Mesenchymal stem cell (in vitro differentiated cells and primary cell): Measurements from ENCODE around the gene FBXO33.
"Not testable (repeated sequence)": the region's sequence is repeated elsewhere in the genome, so short reads cannot be mapped to it uniquely, and the experiment has no call there.

Source experiments
- DNase-seq: peaks from one replicate; pipeline ENCODE4 v3.0.0-alpha.2; 2013
- H2AFZ ChIP-seq: one replicate; pipeline ENCODE4 v1.6.1; 2013; ENCODE audit warnings: low read depth, mild to moderate bottlenecking, control low read depth, inconsistent platforms, low read length, moderate library complexity
- H2AK5ac ChIP-seq: 2 replicates; pipeline ENCODE4 v1.6.1; 2013; ENCODE audit warnings: low read length, moderate library complexity, mild to moderate bottlenecking, inconsistent platforms; ENCODE audit not compliant: severe bottlenecking
- H2BK120ac ChIP-seq: one replicate; pipeline ENCODE4 v1.6.1; 2013; ENCODE audit warnings: low read depth, mild to moderate bottlenecking, inconsistent platforms, low read length, moderate library complexity
- H2BK12ac ChIP-seq, 2 experiments: one replicate each; pipeline ENCODE4 v1.6.1; 2013; ENCODE audit warnings: inconsistent platforms in 2 of 2, low read length in 2 of 2, mild to moderate bottlenecking in 2 of 2, moderate library complexity in 2 of 2, control low read depth in 1 of 2
- H2BK15ac ChIP-seq: one replicate; pipeline ENCODE4 v1.6.1; 2013; ENCODE audit warnings: mild to moderate bottlenecking, low read depth, inconsistent platforms; ENCODE audit not compliant: poor library complexity, severe bottlenecking
- H2BK5ac ChIP-seq: 2 replicates; pipeline ENCODE4 v1.6.1; 2013; ENCODE audit warnings: low read depth, mild to moderate bottlenecking, low read length, control low read depth, inconsistent platforms; ENCODE audit not compliant: poor library complexity, severe bottlenecking
- H3K14ac ChIP-seq, 2 experiments: one replicate each; pipeline ENCODE4 v1.6.1; 2013; ENCODE audit warnings: inconsistent platforms in 2 of 2, low read length in 2 of 2, control low read depth in 1 of 2, mild to moderate bottlenecking in 1 of 2, moderate library complexity in 1 of 2
- H3K18ac ChIP-seq, 2 experiments: one replicate each; pipeline ENCODE4 v1.6.1; 2013; ENCODE audit warnings: inconsistent platforms in 2 of 2, low read length in 2 of 2, control low read depth in 1 of 2, low read depth in 1 of 2, mild to moderate bottlenecking in 1 of 2
- H3K23ac ChIP-seq, 2 experiments: one replicate each; pipeline ENCODE4 v1.6.1; 2013; ENCODE audit warnings: inconsistent platforms in 2 of 2, low read length in 2 of 2, mild to moderate bottlenecking in 2 of 2, moderate library complexity in 2 of 2, control low read depth in 1 of 2
- H3K27ac ChIP-seq: 2 replicates; pipeline ENCODE4 v1.5.1; 2013; ENCODE audit warnings: mild to moderate bottlenecking, moderate library complexity, low read length, control low read depth, inconsistent platforms; ENCODE audit not compliant: poor library complexity, severe bottlenecking
- H3K27me3 ChIP-seq, 2 experiments: 2 replicates each; pipeline versions ENCODE4 v1.6.1 to v1.7.0; 2013; ENCODE audit warnings: low read length in 2 of 2, mild to moderate bottlenecking in 2 of 2, moderate library complexity in 2 of 2, control low read depth in 1 of 2, inconsistent platforms in 1 of 2; ENCODE audit not compliant: control insufficient read depth in 1 of 2, insufficient read depth in 1 of 2
- H3K36me3 ChIP-seq, 2 experiments: 2 replicates each; pipeline versions ENCODE4 v1.6.1 to v1.7.0; 2013; ENCODE audit warnings: low read length in 2 of 2, control low read depth in 1 of 2, inconsistent platforms in 1 of 2, low read depth in 1 of 2, mild to moderate bottlenecking in 1 of 2; ENCODE audit not compliant: insufficient read depth in 2 of 2, control insufficient read depth in 1 of 2
- H3K4ac ChIP-seq, 2 experiments: one replicate each; pipeline ENCODE4 v1.6.1; 2013; ENCODE audit warnings: inconsistent platforms in 2 of 2, low read length in 2 of 2, mild to moderate bottlenecking in 2 of 2, moderate library complexity in 2 of 2, control low read depth in 1 of 2, low read depth in 1 of 2
- H3K4me1 ChIP-seq: 2 replicates; pipeline ENCODE4 v1.6.1; 2013; ENCODE audit warnings: low read depth, low read length, control low read depth; ENCODE audit not compliant: control insufficient read depth, insufficient read depth
- H3K4me2 ChIP-seq: 2 replicates; pipeline ENCODE4 v1.6.1; 2013; ENCODE audit warnings: low read length, mild to moderate bottlenecking, inconsistent platforms; ENCODE audit not compliant: poor library complexity, severe bottlenecking
- H3K4me3 ChIP-seq, 2 experiments: 2 replicates each; pipeline versions ENCODE4 v1.5.1 to v1.7.0; 2013; ENCODE audit warnings: low read length in 2 of 2, mild to moderate bottlenecking in 2 of 2, control low read depth in 1 of 2, low read depth in 1 of 2; ENCODE audit not compliant: insufficient read depth in 1 of 2
- H3K79me1 ChIP-seq: replicated peaks from 2 replicates; pipeline ENCODE4 v1.6.1; 2013; ENCODE audit warnings: mild to moderate bottlenecking, control low read depth, low read length, inconsistent platforms; ENCODE audit not compliant: poor library complexity, severe bottlenecking
- H3K9ac ChIP-seq: 2 replicates; pipeline ENCODE4 v1.7.0; 2013; ENCODE audit warnings: mild to moderate bottlenecking, low read length, moderate library complexity
- H3K9me3 ChIP-seq: 2 replicates; pipeline ENCODE4 v1.7.0; 2013; ENCODE audit warnings: mild to moderate bottlenecking, low read length; ENCODE audit not compliant: control insufficient read depth
- H4K8ac ChIP-seq: one replicate; pipeline ENCODE4 v1.6.1; 2013; ENCODE audit warnings: inconsistent platforms, mild to moderate bottlenecking, low read length, moderate library complexity
- H4K91ac ChIP-seq: one replicate; pipeline ENCODE4 v1.6.1; 2013; ENCODE audit warnings: mild to moderate bottlenecking, low read length, inconsistent platforms
- WGBS: methylation state at CpG from one replicate; pipeline ENCODE4 v1.1.7; 2013; ENCODE audit warnings: mixed read lengths; 5-methylcytosine and 5-hydroxymethylcytosine counted together

FBXO33 gene

GRCh38 chr14:39364509-39364908 is 67.7 kb downstream of the FBXO33 start:
- Histone ChIP-seq H4K8ac (no peak overlapping the region), H2BK120ac (no peak overlapping the region), H3K9ac (no peak overlapping the region), H2AK5ac (no peak overlapping the region), H3K4me3 (no peak overlapping the region), H3K4me2 (no peak overlapping the region), H2BK12ac (no peak overlapping the region), H2AFZ (no peak overlapping the region), H3K18ac (no peak overlapping the region), H4K91ac (no peak overlapping the region), H3K36me3 (peaks cover 7 to 8% of the 10 kb centered on the region in 2 experiments), H3K27me3 (no peaks in the 10 kb centered on the region), H3K79me1 (peaks cover 22% of the 10 kb centered on the region), H2BK5ac (no peak overlapping the region), H2BK15ac (no peak overlapping the region), H3K9me3 (peaks cover 20% of the 10 kb centered on the region), H3K14ac (no peak overlapping the region), H3K4me1 (peaks cover 12% of the 10 kb centered on the region), H3K23ac (no peak overlapping the region), H3K4ac (no peak overlapping the region), H3K27ac (no peak overlapping the region)
- no peak for DNase-seq
- WGBS, result no CpG with 5 or more reads among the region's 1 CpG

- not testable (repeated sequence) for H2AK5ac ChIP-seq, H4K91ac ChIP-seq, H2AFZ ChIP-seq, H2BK5ac ChIP-seq, H3K4me1 ChIP-seq, H2BK15ac ChIP-seq, H2BK120ac ChIP-seq, H3K4me3 ChIP-seq, H3K23ac ChIP-seq, H3K9ac ChIP-seq, H2BK12ac ChIP-seq, DNase-seq, H4K8ac ChIP-seq, H3K18ac ChIP-seq, H3K27me3 ChIP-seq, H3K27ac ChIP-seq, H3K4ac ChIP-seq, H3K14ac ChIP-seq, H3K4me2 ChIP-seq
- 98% methylated on average over 5 of the region's 5 CpGs for WGBS
- peaks cover 18% of the 10 kb centered on the region for H3K79me1 ChIP-seq
- peaks cover 9 to 11% of the 10 kb centered on the region in 2 experiments for H3K36me3 ChIP-seq
- H3K9me3 ChIP-seq, result peaks cover 20% of the 10 kb centered on the region
Measured at GRCh38 chr14:39361556-39361955, 70.7 kb downstream of the FBXO33 start.

- no peak overlapping the region for H2BK120ac ChIP-seq
- H2AFZ ChIP-seq, result no peak overlapping the region
- no peak overlapping the region for H2BK15ac ChIP-seq
- no peak overlapping the region for H2BK12ac ChIP-seq
- no peaks in the 10 kb centered on the region for H3K27me3 ChIP-seq
- peaks cover 18% of the 10 kb centered on the region for H3K9me3 ChIP-seq
- H2BK5ac ChIP-seq, result no peak overlapping the region
- no peak overlapping the region for H2AK5ac ChIP-seq
- H3K23ac ChIP-seq, result no peak overlapping the region
- no peak overlapping the region for H4K8ac ChIP-seq
- no peak overlapping the region for H3K4ac ChIP-seq
- H3K4me2 ChIP-seq, result no peak overlapping the region
- H3K4me3 ChIP-seq, result no peak overlapping the region
- peaks cover 6 to 11% of the 10 kb centered on the region in 2 experiments for H3K36me3 ChIP-seq
- H3K18ac ChIP-seq, result no peak overlapping the region
- H3K27ac ChIP-seq, result no peak overlapping the region
- H4K91ac ChIP-seq, result no peak overlapping the region
- no peak for DNase-seq
- H3K14ac ChIP-seq, result no peak overlapping the region
- peaks cover 10% of the 10 kb centered on the region for H3K79me1 ChIP-seq
- no peaks in the 10 kb centered on the region for H3K4me1 ChIP-seq
- H3K9ac ChIP-seq, result no peak overlapping the region
Measured at GRCh38 chr14:39360316-39360715, 71.9 kb downstream of the FBXO33 start.

GRCh38 chr14:39359069-39359468 is 73.2 kb downstream of the FBXO33 start:
- H3K27ac ChIP-seq, H3K9me3 ChIP-seq, H4K8ac ChIP-seq, H3K27me3 ChIP-seq, H3K4me3 ChIP-seq, H3K9ac ChIP-seq, H2AK5ac ChIP-seq, H3K79me1 ChIP-seq, H4K91ac ChIP-seq, H2BK12ac ChIP-seq, H2AFZ ChIP-seq, H2BK15ac ChIP-seq, H3K4me1 ChIP-seq, H3K18ac ChIP-seq, H2BK120ac ChIP-seq, H2BK5ac ChIP-seq, H3K23ac ChIP-seq, H3K14ac ChIP-seq, H3K4ac ChIP-seq, H3K4me2 ChIP-seq, DNase-seq: not testable (repeated sequence)
- H3K36me3 ChIP-seq, result peaks cover 6 to 11% of the 10 kb centered on the region in 2 experiments
- 95% methylated on average over 10 of the region's 10 CpGs for WGBS
